HG02973 (cell line): ENCODE data around the gene PERCC1.

Experiments
- ATAC-seq: cut with Tn5 transposase; IDR thresholded peaks from one replicate; pipeline ENCODE4 v1.9.1; 2021; ENCODE audit warnings: moderate library complexity; ENCODE audit not compliant: unreplicated experiment

Gene PERCC1

DNA sequence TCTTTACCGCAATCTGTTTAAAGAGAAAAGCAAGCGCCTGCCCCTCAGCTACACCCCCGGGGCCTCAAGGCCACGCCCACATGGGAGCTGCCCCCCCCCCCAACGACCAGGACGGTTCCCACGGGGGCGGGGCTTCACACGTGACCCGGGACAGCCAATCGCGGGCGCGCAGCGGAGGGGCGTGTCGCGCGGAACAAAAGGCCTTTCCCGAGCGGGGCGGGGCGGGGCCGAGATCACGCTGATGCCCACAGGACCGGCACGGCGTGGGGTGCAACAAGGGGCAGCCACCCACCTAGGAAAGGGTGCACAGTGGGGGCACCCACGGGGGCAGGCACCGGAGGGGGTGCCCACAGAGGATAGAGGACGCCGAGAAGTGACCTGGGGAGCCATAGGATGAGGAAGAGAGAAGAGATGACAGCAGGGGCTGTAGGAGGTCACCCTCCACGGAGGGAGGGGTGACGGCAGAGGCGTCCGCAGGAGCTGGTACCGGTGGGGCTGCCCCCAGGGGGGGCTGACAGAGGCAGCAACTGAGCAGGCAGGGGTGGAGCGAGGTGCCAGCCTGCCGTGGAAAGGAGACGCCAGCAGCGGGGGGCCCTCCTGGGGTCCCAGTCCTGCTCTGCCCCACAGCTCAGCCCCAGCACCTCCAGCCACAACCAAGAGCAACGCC, 22.6 kb upstream of the PERCC1 start:
- ATAC-seq: peak; percentile 72

- ATAC-seq: no peak
These were observed 18.0 kb upstream of the PERCC1 start for GRCh38 chr16:1412847-1413246.

GRCh38 chr16:1413684-1414531, 17.0 kb upstream of the PERCC1 start:
- ATAC-seq: no peak

DNA sequence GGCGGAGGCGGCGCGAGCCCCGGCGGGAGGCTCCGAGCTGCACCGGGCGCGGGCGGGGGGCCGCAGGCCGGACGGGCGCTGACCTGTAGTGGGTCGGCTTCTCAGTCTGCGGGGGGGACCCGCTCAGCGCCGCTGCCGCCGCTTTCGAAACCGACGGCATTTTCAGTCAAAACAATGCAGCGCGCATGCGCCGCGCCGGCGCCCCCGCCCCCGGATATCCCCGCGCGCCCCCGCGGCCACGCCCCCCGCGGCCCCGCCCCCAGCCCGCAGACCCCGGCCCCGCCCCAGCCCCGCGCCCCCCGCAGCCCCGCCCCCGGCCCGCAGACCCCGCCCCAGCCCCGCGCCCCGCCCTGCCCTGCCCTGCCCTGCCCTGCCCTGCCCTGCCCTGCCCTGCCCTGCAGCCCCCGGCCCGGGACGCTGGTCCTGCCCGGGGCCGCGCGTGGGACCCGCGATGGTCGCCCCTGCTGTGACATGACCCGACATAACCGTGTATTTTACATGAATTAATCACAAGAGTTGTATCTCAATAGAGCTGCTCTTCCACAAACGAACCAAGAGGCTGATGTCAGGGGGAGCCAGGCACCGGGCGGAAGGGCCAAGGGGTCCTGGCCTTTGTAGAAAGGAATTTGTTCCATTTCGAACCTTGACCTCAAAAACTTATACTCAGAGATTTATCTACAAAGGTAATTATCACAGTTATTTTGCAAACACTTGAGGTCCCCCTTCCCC, 16.2 kb upstream of the PERCC1 start, which contains the start of gene UNKL:
TSS of gene UNKL (minus strand) at position 173 of the 729 bp plus-strand sequence. CDS start at position 160, 13 bp downstream.
- ATAC-seq: no peak

- ATAC-seq: no peak
These were observed 14.3 kb upstream of the PERCC1 start for GRCh38 chr16:1416521-1416941.

GRCh38 chr16:1420111-1420539, 10.8 kb upstream of the PERCC1 start:
- ATAC-seq: peak; percentile 10

GRCh38 chr16:1422076-1422475, 8.8 kb upstream of the PERCC1 start:
- no peak for ATAC-seq

- ATAC-seq: no peak
These were observed 6.8 kb upstream of the PERCC1 start for GRCh38 chr16:1424028-1424427.

DNA sequence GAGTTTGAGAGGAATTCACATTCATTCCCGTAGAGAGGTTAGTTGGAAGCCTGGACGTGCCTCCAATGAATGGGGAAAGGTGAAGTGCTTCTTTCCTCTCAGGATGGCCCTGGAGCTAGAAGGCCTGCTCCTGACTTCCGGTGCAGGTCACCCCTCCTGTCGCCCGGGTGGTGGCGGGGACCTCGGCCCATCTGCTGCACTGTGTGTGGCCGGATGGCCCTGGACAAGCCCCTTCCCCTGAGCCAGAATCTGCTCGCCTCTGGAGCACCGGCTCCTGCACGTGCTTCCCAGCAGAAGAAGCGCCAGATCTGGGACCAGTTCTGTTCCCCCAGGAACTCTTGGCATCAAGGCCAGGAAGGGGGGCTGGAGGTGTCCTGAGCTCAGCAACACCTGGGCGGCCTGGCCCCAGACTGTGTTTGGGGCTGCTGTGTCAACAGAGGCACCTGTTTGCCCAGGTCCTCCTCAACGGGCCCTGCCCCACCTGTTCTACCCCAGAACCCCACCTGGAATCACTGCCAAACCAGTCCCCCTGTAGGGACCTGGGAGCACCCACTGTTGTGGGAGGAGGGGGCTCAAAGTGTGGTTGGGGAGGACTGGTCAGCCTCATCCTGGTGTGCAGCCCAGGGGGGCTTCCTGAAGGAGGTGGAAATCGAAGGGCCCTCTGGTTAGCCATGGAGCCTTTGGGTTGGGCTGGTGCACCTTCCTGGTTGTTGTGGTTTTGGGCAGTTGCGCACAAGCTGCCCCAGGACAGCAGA, 5.1 kb upstream of the PERCC1 start:
- ATAC-seq: no peak

DNA sequence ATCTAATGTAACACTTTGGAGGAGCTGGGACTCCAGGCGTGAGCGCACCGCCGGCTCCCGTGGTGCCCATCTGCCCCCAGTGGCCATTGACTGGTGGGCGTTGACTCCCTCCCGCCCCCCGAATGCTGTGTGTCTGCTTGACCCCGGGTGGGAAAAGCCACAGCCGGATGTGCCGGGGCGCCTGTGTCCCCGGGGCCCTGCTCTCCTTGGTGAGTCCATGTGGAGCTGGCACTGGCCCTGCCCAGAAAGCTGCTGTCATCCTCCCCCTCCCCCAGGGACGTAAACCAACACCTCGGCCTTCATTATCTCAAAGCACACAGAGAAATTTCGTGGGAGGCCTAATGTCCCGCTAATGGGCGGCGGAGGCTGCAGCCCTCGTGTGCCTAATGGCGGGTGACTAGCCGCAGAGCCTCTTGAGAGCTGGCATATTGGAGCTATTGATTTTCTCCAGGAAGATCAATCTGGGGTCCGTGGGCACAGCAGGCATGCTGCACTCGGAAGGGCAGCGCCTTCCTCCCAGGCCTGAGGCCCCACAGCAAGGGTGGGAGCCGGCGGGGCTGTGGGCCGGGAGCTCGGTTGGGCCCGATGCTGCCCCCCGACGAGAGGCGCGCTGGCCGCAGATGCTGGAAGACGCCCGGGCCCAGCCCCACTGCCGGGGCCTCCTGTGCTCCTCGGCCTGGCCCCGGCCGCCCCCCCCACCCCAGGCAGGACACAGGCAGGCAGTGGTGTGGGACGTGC, 4.0 kb upstream of the PERCC1 start:
- ATAC-seq: no peak

GRCh38 chr16:1427473-1428461, 3.1 kb upstream of the PERCC1 start:
- ATAC-seq: no peak

- ATAC-seq: no peak
These were observed 2.4 kb upstream of the PERCC1 start for GRCh38 chr16:1428511-1428910.

DNA sequence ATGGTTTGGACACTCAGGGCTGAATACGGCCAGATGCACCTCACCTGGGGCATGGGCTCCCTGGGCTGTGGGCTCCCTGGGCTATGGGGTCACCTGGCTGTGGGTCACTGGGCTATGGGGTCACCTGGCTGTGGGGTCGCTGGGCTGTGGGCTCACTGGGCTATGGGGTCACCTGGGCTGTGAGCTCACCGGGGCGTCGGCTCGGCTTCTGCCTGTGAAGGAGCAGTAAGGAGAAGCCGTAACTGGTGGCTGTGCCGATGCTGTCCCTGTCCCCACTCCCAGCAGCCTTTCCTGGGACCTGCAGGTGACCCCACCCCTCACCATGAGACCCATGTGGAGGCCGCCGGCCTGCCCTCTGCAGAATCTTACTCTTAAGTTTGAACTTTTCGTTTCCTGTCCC, 1.9 kb upstream of the PERCC1 start:
- ATAC-seq: no peak

- no peak for ATAC-seq
These were observed 1.2 kb upstream of the PERCC1 start for GRCh38 chr16:1429631-1430030.

DNA sequence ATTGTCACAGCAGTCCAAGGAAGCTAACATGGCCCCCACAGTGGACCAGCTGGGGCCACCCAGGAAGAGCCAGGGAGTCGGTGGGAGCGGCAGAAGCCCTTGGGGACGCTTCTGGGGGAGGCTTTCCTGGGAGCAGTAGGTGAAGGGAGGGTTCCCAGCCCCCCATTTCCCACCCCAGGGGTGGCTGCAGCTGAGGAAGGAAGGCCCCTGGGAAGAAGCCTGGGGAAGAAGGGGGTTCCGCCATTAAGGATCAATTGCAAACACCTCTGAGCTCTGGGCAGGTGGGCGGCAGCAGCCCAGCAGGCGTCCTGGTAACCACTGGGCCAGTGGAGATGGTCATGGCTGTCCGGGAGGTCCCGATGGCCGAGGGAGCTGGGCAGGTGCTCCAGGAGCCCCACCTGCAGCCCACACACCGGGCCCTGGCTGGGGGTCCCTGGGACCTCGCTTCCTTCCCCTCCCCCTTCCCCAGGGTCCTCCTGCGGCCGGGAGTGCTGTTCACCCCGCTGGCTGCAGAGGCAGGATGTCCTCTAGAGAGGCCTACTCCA, 592 bp upstream of the PERCC1 start:
- ATAC-seq: no peak

- no peak for ATAC-seq
These were observed 806 bp downstream of the PERCC1 start for GRCh38 chr16:1431497-1432270.

DNA sequence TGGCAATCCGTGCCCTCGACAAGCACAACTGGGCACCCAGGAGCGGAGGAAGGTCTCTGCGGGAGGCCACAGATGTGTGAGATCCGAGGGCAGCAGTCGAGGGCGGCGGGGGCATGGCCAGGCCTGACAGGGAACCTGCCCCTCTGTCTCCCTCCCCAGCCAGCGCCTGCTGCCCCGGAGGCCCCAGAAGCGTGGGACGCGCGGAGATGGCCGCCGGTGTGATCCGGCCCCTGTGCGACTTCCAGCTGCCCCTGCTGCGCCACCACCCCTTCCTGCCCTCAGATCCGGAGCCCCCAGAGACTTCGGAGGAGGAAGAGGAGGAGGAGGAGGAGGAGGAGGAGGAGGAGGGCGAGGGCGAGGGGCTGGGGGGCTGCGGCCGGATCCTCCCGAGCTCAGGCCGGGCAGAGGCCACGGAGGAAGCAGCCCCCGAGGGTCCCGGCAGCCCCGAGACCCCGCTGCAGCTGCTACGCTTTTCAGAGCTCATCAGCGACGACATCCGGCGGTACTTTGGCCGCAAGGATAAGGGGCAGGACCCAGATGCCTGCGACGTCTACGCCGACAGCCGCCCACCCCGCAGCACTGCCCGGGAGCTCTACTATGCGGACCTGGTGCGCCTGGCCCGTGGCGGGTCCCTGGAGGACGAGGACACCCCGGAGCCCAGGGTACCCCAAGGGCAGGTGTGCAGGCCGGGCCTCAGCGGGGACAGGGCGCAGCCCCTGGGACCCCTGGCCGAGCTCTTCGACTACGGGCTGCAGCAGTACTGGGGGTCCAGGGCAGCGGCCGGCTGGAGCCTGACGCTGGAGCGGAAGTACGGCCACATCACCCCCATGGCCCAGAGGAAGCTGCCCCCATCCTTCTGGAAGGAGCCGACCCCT, 1.7 kb downstream of the PERCC1 start:
- ATAC-seq: no peak
